ENCODE results near the gene PI4KA. TPM values are rescaled to one million over a fixed set of nuclear protein-coding genes. Genes with fewer than 3 reads are reported as not detected.

PI4KA gene
- total RNA-seq, 6 donors from 2014 or later = 68.6 to 251 (median 89.5) TPM

GRCh38 chr22:20890975-20891374, 32.4 kb upstream of the PI4KA start:
- ATAC-seq (ENCODE audit: low FRiP score in 2 of 2) (no peak), DNase-seq (no peak)
- Histone ChIP-seq H3K27me3 (no peaks in the 10 kb centered on the region), H3K4me3 (no peak overlapping the region), H3K27ac (no peak overlapping the region), H3K9me3 (no peaks in the 10 kb centered on the region), H3K4me1 (peaks cover 0 to under 1% (median 0%) of the 10 kb centered on the region in 4 donors), H3K36me3 (peaks cover 12 to 38% (median 25%) of the 10 kb centered on the region in 4 donors)
- TF ChIP-seq POLR2AphosphoS5 (IDR thresholded peaks at IDR 0.05) (no peak), CTCF (IDR thresholded peaks at IDR 0.05) (no peak), EP300 (IDR thresholded peaks at IDR 0.05) (no peak), POLR2A (IDR thresholded peaks at IDR 0.05) (no peak)
- 95 to 97% methylated on average over 6 of the region's 6 CpGs for WGBS, 2 donors

GRCh38 chr22:20889904-20890540, 31.4 kb upstream of the PI4KA start:
- Histone ChIP-seq H3K27me3 (no peaks in the 10 kb centered on the region), H3K4me1 (peaks cover 0 to 8% (median 6%) of the 10 kb centered on the region in 4 donors), H3K27ac (no peak overlapping the region), H3K9me3 (no peaks in the 10 kb centered on the region), H3K36me3 (peaks cover 12 to 40% (median 28%) of the 10 kb centered on the region in 4 donors), H3K4me3 (no peak overlapping the region)
- TF ChIP-seq EP300 (IDR thresholded peaks at IDR 0.05) (no peak), CTCF (IDR thresholded peaks at IDR 0.05) (no peak)
- no peak for ATAC-seq (ENCODE audit: low FRiP score in 2 of 2)
- 93 to 95% methylated on average over 12 to 13 of the region's 13 CpGs for WGBS, 2 donors
- no peak for DNase-seq

- DNase-seq (no peak), ATAC-seq (ENCODE audit: low FRiP score in 2 of 2) (no peak)
- Histone ChIP-seq H3K27me3 (no peaks in the 10 kb centered on the region), H3K36me3 (peaks cover 12 to 49% (median 33%) of the 10 kb centered on the region in 4 donors), H3K27ac (no peak overlapping the region), H3K9me3 (no peaks in the 10 kb centered on the region), H3K4me1 (peaks cover 0 to 8% (median 6%) of the 10 kb centered on the region in 4 donors), H3K4me3 (no peak overlapping the region)
- TF ChIP-seq CTCF (IDR thresholded peaks at IDR 0.05) (no peak), EP300 (IDR thresholded peaks at IDR 0.05) (no peak), POLR2A (IDR thresholded peaks at IDR 0.05) (no peak), POLR2AphosphoS5 (IDR thresholded peaks at IDR 0.05) (no peak)
- WGBS, 2 donors = 81 to 85% methylated on average over 6 of the region's 6 CpGs
These were observed 30.6 kb upstream of the PI4KA start for GRCh38 chr22:20889025-20889704.

- Histone ChIP-seq H3K9me3 (no peaks in the 10 kb centered on the region), H3K4me1 (peaks cover 0 to 8% (median 6%) of the 10 kb centered on the region in 4 donors), H3K36me3 (peaks cover 20 to 65% (median 45%) of the 10 kb centered on the region in 4 donors), H3K27me3 (no peaks in the 10 kb centered on the region), H3K4me3 (no peak overlapping the region), H3K27ac (no peak overlapping the region)
- DNase-seq = no peak
- TF ChIP-seq CTCF (IDR thresholded peaks at IDR 0.05) = no peak
- no peak for TF ChIP-seq POLR2AphosphoS5 (IDR thresholded peaks at IDR 0.05)
- no peak for TF ChIP-seq EP300 (IDR thresholded peaks at IDR 0.05)
- no peak for TF ChIP-seq POLR2A (IDR thresholded peaks at IDR 0.05)
- 89 to 91% methylated on average over 5 of the region's 5 CpGs for WGBS, 2 donors
- ATAC-seq (ENCODE audit: low FRiP score in 2 of 2) = no peak
These were observed 28.8 kb upstream of the PI4KA start for GRCh38 chr22:20887375-20887774.

Measured in upper lobe of left lung (tissue), 6 donors.